C4-2B (cell line): ENCODE data around the gene RNU6-9.

ENCODE experiments used
- CTCF ChIP-seq: fragments of 450-650 bp; conservative IDR thresholded peaks from 2 replicates; pipeline ENCODE4 v1.5.1; 2017; ENCODE audit warnings: mild to moderate bottlenecking
- ZFX ChIP-seq: fragments of 450-650 bp; IDR thresholded peaks from 2 replicates; pipeline ENCODE4 v1.6.1; 2017

GRCh38 chr19:873561-874041 is 19.7 kb upstream of the RNU6-9 start:
- TF ChIP-seq CTCF: no peak
- TF ChIP-seq ZFX: no peak
